ENCODE results near the gene BCAT1. TPM values are rescaled to one million over a fixed set of nuclear protein-coding genes. Genes with fewer than 3 reads are reported as not detected.

The BCAT1 gene
- total and polyA plus RNA-seq, 2 donors (not counting 3 experiments of a cell fraction or from before 2014, with no cell fraction given): 21.6 to 267 TPM

DNA sequence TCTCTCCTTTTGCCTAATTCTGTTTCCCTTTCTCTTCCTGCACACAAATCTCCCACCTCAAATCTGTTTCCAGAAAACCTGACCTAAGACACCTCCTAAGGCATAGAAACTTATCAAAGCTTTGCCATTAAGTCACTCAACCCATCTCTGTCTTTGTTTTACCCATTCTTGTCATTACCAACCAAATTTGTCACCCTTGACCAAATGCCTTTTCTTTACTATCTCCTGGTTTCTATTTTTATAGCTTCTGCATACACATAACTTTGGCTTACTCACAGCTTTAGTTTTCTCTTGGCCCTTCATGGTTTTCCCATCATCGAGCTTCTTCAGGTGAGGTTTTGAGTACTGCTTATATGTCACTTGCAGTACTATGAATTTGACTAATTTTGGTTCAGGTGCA lies 184.2 kb downstream of the BCAT1 start:
- dilution Hi-C loops (cut with MboI; ENCODE audit: extremely low pct_ligation_motif_present, low sequenced_read_pairs) (no loop called here), intact Hi-C loops (cut with micrococcal nuclease) (no loop called here)
- CTCF ChIA-PET: no interaction called here
- no peak overlapping the region for H3K4me2 ChIP-seq (ENCODE audit: insufficient read depth, low read length)
- peaks cover 5 to 6% of the 10 kb centered on the region in 2 experiments for H3K27me3 ChIP-seq (ENCODE audit: control insufficient read depth in 2 of 2, insufficient read depth in 2 of 2, low read length in 2 of 2)
- POLR2A ChIA-PET: no interaction called here
- H3K36me3 ChIP-seq (ENCODE audit: control insufficient read depth in 2 of 2, extremely low read depth in 1 of 2, insufficient read depth in 2 of 2, low read length in 2 of 2): no peaks in the 10 kb centered on the region
- FAIRE-seq (no peak), DNase-seq (ENCODE audit: low read depth, low spot score) (no peak)
- H3K9me1 ChIP-seq (replicated peaks; ENCODE audit: control insufficient read depth, extremely low read depth, insufficient read depth, low read length): no peaks in the 10 kb centered on the region
- TF ChIP-seq POLR2A (IDR thresholded peaks at IDR 0.05; ENCODE audit: low read depth, low read length): no peak
- no peak for TF ChIP-seq EZH2 (IDR thresholded peaks at IDR 0.05; ENCODE audit: borderline replicate concordance, low read depth, low read length, severe bottlenecking)
- TF ChIP-seq, protein P1, sequence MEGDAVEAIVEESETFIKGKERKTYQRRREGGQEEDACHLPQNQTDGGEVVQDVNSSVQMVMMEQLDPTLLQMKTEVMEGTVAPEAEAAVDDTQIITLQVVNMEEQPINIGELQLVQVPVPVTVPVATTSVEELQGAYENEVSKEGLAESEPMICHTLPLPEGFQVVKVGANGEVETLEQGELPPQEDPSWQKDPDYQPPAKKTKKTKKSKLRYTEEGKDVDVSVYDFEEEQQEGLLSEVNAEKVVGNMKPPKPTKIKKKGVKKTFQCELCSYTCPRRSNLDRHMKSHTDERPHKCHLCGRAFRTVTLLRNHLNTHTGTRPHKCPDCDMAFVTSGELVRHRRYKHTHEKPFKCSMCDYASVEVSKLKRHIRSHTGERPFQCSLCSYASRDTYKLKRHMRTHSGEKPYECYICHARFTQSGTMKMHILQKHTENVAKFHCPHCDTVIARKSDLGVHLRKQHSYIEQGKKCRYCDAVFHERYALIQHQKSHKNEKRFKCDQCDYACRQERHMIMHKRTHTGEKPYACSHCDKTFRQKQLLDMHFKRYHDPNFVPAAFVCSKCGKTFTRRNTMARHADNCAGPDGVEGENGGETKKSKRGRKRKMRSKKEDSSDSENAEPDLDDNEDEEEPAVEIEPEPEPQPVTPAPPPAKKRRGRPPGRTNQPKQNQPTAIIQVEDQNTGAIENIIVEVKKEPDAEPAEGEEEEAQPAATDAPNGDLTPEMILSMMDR (IDR thresholded peaks at IDR 0.05; ENCODE audit: extremely low read depth in 1 of 2, insufficient read depth in 1 of 2, low read depth in 1 of 2, low read length in 2 of 2): no peak
- TF ChIP-seq MAX (IDR thresholded peaks at IDR 0.05; ENCODE audit: insufficient read depth, insufficient read length): no peak
- no peak for TF ChIP-seq JUN (IDR thresholded peaks at IDR 0.05; ENCODE audit: borderline replicate concordance, insufficient read depth, insufficient read length, low read depth)
- TF ChIP-seq GATA2 (IDR thresholded peaks at IDR 0.05; ENCODE audit: insufficient read depth, insufficient read length, low read depth, low read length): no peak
- TF ChIP-seq FOS (IDR thresholded peaks at IDR 0.05; ENCODE audit: borderline replicate concordance, insufficient read depth, low read length): no peak
- TF ChIP-seq POLR2AphosphoS5 (IDR thresholded peaks at IDR 0.05; ENCODE audit: insufficient read depth, low read depth, low read length): no peak
- no peak for TF ChIP-seq MYC (IDR thresholded peaks at IDR 0.05; ENCODE audit: low read depth, low read length)
- H3K27ac ChIP-seq (ENCODE audit: insufficient read depth, low read depth, low read length): no peak overlapping the region
- no peaks in the 10 kb centered on the region for H4K20me1 ChIP-seq (replicated peaks; ENCODE audit: control insufficient read depth, extremely low read depth, insufficient read depth, low read length)
- no peaks in the 10 kb centered on the region for H3K79me2 ChIP-seq (ENCODE audit: control insufficient read depth, insufficient read depth, low read length)
- no peaks in the 10 kb centered on the region for H3K4me1 ChIP-seq (ENCODE audit: control insufficient read depth, extremely low read depth, insufficient read depth, low read length)
- no peak overlapping the region for H2AFZ ChIP-seq (ENCODE audit: low read depth, low read length)
- no peak overlapping the region for H3K9ac ChIP-seq (replicated peaks; ENCODE audit: extremely low read depth, insufficient read depth, low read length)
- H3K4me3 ChIP-seq (replicated peaks in 1 of 3; ENCODE audit: insufficient read depth in 1 of 3, low read depth in 1 of 3, low read length in 3 of 3): no peak overlapping the region
- no TSS peak for BruUV-seq (replicated peaks)
- no peaks in the 10 kb centered on the region for H3K9me3 ChIP-seq (replicated peaks; ENCODE audit: control insufficient read depth, insufficient read depth, low read length)
